ENCODE measurements around the gene CHST11. TPM values are rescaled to one million over a fixed set of nuclear protein-coding genes. Genes with fewer than 3 reads are reported as not detected.

The CHST11 gene
- total RNA-seq, 1 experiment from 2014 or later = 3.4 TPM

DNA sequence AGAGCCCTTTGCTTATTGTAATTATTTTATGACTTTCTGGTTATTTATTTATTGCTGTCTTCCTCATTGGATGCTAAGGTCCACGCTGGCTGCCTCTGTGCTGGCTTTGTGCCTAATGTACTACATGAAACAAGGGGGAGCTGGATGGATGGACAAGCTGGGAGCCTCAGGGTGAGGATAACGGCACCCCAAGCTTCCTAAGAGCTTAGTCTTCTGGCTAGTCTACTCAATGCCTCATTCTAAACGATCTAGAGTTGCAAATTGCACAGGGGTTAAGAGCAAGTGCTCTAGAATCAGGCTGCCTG is 172.0 kb downstream of the CHST11 start:
- DNase-seq (ENCODE audit: low spot score) = no peak

DNA sequence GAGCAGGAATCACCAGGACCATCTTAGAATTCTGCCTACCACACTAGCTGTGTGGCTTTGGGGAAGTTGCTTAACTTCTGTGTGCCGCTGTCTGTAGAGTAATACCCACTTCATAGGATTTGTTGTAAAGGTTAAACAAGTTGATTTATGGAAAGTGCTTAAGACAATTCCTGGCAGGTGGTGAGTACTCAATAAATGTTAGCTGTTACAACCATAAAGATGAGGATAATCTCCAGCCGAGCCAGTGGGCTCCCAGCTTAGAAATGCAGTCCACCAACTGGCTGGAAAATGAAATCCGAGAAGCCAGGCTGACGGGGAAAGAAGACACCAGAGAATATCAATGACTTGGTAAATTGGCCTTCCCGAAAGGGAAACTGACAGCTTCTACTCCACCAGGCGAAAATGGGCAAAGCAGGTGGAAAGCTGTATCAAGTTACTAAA is 173.5 kb downstream of the CHST11 start:
- no peak for DNase-seq (ENCODE audit: low spot score)

DNA sequence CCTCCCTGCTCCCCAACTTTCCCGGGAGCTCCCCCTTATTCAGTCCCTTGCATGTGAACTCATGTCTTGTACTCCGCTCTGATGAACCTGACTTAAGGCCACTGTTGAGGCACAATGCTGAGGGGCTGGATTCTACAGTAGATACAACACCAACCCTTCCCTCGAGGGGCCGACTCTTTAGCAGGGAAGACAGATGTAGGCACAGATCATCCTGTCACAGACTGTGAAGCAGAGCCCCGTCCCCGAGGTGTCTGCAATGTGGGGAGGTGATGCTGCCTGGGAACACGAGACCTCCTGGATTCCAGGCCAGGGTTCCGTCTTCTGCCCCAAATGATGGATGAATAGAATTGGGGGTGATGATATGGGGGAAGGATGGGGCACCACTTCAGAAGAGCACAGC is 175.1 kb downstream of the CHST11 start:
- no peak for DNase-seq (ENCODE audit: low spot score)

DNA sequence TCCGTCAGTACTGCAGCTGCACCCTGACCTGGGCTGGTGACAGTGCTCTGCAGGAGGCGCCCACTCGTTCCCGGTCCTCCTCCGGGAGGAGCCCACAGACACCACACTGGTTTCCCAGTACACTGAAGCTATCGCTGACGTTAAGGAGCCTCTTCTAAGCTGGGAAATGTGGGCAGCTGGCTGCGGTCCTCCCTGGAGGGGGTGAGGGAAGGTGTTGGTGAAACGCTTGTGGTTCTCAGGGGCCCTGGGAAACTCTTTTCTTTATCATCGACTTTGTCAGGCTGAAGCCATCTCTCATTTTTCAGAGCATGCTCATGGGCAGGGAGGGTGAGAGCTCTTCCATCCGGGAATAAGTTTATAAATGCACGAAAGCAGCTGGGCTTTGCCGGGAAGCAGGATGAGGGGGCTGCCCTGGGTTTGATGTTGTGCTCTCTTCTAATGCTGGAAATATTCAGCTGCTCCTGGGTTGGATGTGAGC is 176.0 kb downstream of the CHST11 start:
- DNase-seq (ENCODE audit: low spot score) = no peak

DNA sequence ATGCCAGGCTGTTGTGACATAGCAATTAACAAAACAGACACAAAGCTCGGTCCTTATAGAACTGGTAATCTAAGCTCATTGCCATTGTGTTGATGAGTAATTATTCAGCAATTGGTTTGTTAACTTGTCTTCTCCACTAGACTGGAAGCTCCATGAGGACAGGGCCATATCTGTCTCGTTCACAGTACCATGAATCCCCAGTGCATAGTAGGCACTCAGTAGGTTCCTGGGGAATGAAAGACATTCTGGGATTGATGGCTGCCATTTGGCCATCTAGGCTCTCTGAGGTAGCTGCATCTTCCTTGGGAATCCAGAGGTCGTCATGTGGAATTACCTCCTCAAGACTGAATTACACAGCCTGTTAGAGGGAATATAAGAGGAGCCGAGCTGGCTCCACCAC is 177.3 kb downstream of the CHST11 start:
- DNase-seq (ENCODE audit: low spot score) = no peak

DNA sequence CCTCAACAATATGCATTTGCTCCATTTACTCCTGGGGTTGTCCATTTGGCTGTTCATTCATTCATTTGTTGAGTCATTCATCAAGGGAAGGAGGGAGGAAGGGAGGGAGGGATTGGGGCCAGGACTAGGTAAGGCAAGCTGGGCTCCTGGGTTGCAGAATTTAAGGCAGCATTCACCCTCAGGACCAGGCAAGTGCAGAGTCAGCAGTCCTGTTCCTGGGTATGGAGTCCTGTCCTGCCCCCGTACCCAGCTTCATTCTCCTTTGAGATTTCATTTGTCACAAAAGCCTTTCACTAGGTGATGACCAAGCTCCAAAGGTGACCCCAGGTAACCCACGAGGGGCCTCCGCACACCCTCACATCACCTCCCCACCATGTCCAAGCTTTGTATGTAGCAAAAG is 178.1 kb downstream of the CHST11 start:
- DNase-seq (ENCODE audit: low spot score) = no peak

DNA sequence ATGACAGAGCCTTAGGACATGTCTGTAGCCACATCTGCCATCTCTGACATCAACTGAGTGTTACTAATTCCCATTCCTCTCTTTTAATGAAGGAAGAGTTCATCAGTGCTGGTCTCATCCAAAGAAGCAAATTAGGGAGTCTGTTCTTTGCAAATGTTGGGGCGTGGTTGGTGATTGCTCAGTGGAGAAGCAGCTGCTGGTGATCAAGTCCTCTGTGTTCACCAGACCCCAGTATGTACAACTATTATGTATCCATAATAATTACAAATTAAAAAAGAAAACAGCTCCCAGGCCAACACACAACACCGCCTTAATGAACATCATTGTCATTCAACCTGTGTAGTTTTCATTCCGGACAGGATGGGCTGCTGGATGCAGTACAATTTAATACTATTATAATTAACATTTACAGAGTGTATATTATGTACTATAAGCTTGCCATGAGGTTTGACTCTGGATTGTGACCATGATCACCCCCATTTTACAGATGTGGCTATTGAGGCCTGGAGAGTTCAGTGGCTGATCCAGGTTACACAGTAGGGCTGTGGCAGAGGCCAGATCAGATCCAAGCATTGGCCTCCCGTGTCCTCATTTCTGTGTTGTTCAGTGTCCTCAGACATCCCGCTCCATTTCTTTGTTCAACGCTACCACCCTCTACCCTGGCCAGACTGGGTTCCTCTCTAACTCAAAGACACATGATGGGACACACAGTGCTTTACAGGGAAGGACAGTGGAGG is 179.0 kb downstream of the CHST11 start:
- no peak for DNase-seq (ENCODE audit: low spot score)

DNA sequence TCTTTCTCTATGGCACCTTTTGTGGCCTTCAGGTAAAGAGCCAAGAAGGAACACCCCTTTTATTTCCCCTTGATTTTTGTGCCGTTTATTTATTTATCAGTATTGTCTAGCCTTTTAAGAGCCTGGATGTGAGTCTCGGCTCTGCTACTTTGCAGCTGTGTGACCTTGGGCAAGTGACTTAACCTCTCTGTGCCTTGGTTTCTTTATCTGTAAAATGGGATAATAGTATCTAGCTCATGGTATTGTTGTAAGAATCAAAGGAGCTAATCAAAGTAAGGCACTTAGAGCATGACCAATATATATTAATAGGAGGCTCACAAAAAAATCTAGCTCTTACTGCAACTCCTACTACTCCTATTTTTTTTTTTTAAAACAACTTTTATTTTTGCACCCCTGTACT is 179.7 kb downstream of the CHST11 start:
- DNase-seq (ENCODE audit: low spot score) = no peak

DNA sequence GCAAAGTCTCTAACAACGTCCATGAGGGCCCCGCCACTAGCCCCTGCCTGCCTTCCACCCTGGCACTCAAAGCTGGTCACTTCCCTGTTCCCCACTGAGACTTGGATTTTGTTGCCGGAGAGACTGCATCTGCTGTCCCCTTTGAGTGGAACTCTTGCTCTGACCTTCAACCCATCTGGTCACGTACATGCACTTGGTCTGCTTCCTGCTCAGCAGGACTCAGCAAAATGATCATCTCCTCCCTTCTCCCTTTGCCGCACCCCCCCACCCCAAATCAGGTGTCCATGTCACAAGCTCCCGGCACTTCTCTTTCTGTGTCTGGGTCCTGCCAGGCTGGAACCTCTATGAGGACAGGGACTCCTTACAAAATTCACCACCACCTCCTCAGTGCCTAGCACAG is 180.9 kb downstream of the CHST11 start:
- DNase-seq (ENCODE audit: low spot score) = no peak

DNA sequence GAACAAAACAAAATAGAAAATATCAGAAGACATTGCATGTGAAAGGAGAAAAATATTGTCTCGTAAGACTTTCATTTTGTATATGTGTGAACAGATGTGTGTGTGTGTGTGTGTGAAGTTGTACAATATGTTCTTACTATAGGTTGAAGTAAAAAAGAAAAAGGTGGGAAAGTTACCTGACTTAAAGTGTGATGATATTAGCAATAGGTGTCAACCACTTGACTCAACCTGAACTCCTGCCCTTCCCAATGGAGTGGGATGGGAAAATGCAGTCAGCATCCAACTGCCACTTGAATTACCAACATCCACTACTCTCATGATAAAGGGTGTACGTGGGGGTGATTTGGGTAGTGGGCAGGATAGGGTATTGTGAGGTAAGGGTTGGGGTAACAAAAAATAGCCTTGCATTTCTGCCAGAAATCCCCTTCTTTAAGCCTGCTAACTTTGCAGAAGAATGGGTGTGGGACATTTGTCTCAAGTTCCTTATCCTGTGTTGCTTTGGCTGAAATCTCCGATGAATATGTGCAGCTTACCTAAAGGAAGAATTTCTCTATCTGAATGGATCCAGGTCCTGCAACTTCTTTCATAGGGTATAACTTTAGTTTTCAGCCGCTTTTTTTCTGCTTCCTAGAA is 181.6 kb downstream of the CHST11 start:
- no peak for DNase-seq (ENCODE audit: low spot score)

DNA sequence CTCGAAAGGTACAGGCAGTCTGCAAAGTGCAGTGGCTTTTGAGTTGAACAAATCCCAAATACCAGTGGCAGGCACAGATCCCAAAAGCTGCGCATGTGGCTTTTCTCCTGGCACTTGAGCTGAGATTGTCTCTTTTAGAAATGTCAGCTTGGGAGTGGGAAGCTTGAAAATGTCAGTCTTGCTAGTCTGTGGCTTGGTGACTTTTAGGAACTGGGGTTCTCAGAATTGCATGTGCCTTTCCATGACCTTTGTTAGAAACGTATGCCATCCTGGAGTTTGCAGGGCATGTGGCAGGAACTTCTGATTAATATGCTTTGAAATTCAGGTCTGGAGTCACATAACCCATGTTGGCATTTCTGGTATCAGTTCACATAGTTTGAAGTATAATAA is 182.1 kb downstream of the CHST11 start:
- no peak for DNase-seq (ENCODE audit: low spot score)

DNA sequence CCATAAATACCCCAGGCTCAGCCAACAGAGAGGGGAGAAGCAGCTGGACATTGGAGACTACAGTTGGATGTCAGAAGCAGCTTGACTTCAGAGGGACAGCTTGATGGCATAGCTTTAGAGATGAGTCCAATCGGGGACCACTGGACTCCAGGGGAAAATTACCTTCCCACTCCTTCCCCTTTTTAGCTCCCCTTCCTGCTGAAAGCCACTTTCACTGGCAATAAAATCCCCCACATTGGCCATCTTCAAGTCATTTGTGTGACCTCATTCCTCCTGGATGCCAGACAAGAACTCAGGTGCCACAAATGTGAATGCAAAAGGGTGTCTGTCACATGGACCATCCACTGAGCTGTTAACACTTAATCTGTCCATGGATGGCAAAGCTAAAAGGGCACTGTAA is 184.2 kb downstream of the CHST11 start:
- DNase-seq (ENCODE audit: low spot score) = no peak

DNA sequence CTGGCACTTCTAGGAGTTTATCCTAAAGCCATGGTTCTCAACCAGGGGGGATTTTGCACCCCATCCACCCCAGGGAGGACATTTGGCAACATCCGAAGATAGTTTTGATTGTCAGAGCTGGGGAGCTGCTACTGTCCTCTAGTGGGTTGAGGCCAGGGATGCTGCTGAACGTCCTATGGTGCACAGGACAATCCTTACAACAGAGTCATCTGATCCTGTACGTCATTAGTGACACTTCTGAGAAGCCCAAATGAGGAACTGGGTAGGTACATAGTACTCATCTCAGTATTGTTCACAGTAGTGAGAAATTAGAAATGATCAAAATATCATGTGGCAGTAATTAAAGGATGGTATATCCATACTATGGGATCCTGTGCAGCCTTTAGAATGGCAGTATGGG is 185.1 kb downstream of the CHST11 start:
- no peak for DNase-seq (ENCODE audit: low spot score)

DNA sequence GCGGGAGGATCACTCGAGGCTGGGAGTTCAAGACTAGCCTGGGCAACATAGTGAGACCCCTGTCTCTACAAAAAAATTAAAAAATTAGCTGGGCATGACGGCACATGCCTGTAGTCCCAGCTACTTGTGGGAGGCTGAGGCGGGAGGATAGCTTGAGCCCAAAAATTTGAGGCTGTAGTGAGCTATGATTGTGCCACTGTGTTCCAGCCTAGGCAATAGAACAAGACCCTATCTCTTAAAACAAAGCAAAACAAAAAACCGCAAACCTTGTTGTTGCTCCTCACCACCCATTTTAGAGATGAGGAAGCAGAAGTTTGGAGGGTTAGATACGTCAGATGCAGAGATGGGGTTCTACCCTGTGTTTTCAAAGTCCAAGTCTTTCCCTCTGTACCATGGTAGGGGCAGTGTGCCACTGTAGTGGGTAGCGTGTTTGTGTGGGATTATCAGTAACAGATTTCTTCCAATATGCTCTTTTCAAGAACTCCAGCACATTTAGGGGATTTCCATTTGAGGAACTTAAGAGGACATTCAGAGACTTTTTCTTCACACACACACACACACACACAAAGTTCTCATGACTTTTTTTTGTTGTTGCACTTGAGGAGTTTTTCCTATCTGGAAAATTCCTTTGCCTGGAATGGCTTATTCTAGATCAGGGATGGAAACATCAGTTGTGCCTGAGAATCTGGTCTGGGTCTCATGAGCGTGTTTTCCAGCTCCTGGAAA is 186.5 kb downstream of the CHST11 start:
- no peak for DNase-seq (ENCODE audit: low spot score)

DNA sequence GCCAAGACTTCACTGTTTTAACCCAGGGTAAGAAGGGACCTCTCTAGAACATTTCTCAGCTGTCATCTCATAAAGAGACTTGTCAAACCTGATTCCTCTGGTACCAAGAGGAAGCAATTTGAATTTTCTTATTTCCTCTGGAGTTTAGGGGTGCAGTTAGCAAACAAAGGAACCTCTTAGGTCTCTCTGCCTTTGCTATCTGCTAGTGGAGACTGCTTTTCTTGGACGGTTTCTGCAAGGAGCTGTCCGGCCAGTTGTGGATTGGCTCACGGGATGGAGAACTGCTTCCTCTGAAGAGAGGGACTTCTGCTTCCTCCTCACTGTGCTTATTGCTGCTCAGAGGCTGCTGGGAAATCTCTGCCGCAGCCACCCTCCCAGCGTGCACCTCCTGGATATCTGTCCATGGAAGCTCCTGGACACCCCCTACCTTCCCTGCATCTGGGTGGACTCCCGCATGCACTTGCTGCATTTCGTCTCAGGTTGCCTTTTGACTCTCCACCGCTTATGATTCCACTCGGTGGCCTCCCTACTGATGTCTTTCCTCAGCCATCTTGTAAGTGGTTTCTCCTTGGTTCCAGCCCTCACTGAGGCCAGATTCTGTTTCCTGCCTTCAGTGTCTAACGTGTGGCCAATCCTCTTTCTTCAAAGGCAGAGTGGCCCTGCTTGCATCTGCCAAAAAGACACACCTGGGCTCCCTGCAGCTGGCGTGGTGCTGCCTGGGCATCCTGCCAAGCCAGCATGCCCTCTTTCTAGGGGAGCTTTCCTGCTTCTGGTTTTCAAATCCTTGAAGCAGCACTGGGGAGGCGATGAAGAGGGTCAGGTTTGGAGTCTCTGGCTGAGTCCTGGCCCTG is 187.3 kb downstream of the CHST11 start:
- DNase-seq (ENCODE audit: low spot score) = no peak

DNA sequence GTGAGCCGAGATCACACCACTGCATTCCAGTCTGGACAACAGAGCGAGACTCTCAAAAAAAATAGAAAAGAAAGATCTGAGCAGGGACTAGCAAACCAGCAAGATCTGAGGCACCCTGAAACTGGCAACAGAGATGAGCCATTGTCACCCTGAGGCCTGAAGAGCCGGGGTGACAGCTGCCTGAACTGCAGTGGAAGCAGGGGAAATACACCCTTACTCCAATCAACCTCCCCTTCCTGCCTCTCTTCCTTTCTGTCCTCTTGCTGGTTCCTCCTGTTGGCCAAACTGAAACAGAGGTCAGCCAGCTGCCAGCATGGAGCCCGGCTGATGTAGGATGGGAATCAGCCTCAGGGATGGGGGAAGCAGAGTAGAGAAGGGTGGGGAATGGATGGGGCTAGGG is 192.0 kb downstream of the CHST11 start:
- no peak for DNase-seq (ENCODE audit: low spot score)

DNA sequence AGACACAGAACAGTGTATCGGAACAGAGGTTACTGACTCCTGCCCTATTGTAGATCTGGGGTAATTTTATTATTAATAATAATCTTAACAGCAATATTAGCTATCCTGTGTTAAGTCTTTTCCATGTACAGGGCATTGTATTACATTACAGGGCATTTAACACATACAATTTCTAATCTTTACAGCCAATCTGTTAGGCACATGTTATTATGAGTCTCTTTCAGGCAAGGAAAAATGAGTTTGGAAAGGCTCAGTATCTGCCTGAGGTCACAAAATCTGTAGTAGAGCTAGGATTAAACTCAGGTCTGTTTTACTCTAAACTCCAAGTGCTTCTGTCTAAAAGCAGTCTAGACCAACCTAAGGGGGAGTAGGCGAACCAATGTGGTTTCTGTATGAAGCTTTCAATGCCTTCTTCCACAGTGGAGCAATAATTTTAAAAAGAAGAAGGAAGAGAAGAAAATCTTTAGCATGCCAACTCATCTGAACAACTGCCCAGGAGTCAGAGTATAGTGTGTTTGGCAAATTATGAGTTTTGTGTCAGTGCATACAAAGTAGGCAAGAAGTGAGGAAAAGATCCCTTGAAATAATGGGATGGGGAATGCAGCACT is 192.6 kb downstream of the CHST11 start:
- no peak for DNase-seq (ENCODE audit: low spot score)

DNA sequence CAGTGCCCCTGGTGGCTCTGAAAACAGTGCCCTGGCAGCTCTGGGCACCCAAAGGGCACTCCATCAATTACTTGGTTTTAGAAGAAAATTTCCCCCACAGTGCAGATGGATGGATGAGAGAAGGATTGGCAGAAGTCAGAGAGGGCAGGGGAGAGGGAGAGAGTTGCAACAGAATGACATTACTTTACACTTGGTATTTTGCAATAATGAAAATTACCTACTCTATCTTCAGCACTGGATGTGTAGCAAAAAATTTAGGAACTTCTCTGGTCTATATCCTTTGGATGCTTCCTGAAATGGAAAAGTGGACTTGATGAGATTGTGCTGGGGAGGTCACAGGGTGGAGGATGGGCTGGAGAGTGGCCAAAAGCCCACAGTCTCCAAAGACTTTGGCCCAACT is 193.2 kb downstream of the CHST11 start:
- DNase-seq (ENCODE audit: low spot score) = no peak

DNA sequence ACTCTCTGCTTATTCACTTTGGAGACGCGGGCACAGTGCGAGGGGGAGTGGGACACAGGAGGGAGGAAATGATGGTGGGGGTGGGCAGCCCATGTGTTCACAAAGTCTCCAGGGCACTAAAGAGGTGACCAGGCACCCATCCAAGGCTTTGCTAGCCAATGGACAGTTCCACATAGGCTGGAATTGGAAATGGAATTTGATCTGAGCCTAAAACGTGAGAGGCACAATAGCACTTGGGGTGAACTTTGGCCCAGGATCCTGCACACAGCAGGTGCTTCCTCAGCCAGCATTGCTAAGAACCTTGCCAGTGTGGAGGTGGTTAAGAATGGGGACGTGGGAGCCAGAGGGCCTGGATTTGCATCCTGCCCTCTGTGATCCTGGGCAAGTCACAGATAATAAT is 193.8 kb downstream of the CHST11 start:
- no peak for DNase-seq (ENCODE audit: low spot score)

DNA sequence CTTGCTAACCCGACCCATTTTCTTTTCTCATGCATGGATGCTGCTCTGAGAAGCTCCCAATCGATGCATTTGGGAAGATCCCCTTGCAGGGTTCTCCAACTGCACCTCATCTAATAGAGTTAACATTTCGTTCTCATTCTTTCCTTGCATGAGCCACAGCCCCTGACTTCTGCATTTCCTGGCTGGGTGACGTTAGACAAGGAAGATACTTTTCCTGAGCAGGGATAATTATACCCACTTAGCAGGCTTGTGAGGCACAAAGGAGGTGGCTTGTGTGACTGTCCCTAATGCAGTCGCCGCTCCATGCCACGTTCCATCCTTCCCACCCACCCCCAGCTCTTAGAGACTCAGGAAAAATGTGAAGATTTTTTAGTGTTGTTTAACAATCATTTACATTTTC is 195.1 kb downstream of the CHST11 start:
- no peak for DNase-seq (ENCODE audit: low spot score)

DNA sequence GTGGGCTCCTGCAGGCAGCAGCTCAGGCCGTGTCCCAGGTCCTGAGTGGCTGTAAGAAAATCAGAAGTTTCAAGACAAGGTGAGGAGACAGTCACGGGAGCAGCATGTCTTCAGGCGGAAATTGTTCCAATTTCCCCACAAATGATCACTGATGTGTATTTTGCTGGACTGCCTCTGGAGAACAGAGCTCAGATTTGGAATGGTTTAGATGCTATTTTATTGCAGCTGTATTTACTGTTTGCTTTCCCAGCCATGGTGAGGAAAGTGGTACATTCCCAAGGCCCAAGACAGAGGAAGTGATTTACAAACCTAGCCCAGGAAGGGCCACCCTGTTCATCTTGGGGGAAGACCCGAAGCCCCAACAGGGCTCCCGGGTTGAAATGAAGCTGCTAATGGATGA is 195.6 kb downstream of the CHST11 start:
- DNase-seq (ENCODE audit: low spot score) = no peak

DNA sequence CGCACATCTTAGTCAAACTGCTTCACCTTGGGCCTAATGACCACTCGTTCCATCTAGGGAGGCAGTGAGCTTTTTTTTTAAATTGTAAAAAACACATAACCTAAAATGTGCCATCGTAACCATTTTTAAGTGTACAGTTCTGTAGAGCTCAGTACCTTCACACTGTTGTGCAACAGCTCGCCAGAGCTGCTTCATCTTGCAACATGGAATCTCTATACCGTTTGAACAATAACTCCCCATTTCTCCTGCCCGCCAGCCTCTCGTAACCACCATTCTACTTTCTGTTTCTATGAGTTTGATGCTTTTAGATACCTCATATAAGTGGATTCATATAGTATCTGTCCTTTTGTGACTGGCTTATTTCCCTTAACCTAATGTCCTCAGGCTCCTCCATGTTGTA is 196.2 kb downstream of the CHST11 start:
- DNase-seq (ENCODE audit: low spot score) = no peak

All from H4 (cell line).